ENCODE measurements around the gene NDOR1.

NDOR1 gene

DNA sequence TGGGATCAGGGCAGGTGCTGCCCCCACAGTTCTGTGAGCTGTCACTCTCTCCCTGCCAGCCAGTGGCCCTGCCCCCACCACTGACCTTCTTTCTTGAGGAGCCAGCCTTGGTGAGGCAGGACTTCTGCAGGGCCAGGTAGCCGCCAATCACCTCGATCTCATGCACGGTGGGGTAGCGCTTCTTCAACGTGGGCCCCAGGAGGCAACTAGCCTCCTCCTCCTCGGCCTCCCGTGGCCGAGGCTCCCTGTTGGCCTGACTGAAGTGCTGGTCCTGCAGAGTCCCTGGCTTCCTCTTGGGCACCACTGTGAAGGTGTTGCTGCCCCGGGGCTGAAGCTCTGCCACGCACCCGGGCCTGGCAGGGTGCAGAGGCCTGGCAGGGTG is 6.6 kb upstream of the NDOR1 start:
- no peak for DNase-seq (ENCODE audit: low read depth in 2 of 2)

DNA sequence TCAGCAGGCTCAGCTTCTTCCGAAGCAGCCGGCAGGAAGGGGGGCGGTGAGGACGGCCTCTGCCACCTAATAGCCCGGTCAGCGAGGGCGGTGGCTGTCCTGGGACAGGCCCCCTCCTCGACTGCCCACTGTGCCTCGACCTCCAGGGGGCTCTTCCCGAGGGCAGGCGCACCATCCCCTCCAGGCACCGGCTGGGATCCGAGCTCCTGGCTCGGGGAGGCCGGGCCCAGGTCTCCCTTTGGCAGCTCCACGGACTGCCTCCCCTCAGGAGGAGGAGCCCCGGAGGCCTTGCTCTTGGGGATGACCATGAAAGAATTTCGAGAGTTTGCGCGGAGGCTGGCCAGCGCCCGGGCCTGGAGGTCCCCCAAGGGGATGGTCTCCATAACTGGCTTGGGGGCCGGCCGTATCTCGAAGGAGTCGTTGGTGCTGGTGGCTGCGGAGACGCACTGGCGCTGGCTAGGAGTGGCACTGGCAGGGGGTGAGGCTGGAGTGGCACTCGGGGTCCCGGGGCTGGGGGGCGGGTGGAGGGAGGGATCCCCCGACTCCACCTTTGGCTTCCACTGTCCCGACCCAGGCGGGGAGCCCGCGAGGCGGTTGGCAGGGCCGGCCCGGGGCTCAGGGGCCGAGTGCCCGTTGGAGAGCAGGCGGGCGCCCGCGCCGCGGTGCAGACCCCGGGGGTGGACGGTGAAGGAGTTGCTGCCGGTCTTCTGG is 5.9 kb upstream of the NDOR1 start:
- DNase-seq (ENCODE audit: low read depth in 2 of 2): no peak

DNA sequence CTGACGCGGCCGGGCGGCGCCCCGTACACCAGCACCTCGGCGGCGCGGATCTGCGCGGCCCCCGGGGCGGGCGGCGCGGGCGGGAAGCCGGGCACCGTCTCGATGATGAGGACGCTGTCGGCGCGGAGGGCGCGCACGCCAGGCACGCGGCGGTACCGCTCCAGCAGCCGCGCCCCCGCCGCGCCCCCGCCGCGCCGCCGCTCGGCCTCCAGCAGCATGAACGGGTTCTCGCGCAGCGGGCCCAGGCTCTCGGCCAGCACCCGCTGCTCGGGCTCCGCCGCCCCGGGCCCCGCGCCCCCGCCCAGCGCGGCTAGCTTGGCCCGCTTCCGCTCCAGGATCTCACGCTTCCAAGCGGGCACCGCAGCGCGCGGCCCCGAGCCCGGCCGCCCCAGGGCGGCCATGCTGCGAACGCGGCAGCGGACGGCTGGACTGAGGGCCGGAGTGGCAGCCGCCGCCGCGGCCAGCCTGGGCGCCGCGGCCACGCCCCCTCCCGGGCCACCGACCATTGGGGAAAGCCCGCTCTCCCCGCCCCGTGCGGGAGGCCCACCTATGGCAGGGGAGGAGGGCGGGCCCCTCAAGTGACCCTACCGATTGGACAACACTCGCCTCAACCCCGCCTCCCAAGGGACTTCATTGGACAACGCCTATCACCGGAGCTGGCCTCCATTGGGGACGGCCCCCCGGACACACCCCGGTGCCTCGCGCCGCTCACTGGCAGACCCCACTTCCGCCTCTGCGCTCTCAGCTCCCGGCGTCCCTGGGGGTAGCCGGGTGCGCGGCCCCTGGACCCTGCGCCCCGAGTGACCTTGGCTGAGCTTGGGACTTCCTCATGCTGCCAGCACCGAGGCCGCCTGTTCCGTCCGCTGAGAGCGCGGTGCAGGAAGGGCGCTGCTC is 4.9 kb upstream of the NDOR1 start, which contains the start of gene TPRN:
TPRN (minus strand) TSS at position 431 of the 894 bp plus-strand sequence; CDS start at position 401, 30 bp downstream.
- peak; percentile 94 to 96 for DNase-seq (ENCODE audit: low read depth in 2 of 2)

DNA sequence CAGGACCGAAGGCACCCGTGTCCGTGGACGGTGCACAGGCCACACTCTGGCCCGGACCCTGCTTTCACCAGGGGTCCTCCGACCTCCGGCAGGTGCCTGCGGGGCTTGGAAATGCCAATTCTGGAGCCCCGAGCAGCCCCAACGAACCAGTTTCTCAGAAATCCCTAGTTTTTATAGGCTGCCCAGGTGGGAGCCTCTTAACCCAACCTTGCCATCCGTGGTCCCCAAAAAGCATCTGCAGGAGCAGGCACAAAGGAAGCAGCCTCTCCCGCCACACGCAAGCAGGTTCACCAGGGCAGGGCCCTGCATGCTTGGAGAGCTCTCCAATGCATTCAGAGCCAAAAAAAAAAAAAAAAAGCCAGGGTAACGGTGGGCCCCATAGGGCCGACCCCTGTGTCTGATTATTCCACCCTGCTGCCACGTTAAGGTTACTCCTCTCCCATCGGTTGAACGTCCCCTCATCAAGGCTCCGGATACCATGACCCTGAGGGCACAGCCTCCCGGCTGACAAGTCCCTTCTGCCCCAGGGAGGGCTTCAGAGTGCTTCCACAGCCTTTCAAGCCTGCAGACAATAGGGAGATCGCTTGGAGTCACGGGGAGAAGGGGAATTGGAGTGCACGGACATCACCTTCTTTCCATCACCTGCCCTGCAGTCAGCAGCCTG is 4.2 kb upstream of the NDOR1 start:
- no peak for DNase-seq (ENCODE audit: low read depth in 2 of 2)

DNA sequence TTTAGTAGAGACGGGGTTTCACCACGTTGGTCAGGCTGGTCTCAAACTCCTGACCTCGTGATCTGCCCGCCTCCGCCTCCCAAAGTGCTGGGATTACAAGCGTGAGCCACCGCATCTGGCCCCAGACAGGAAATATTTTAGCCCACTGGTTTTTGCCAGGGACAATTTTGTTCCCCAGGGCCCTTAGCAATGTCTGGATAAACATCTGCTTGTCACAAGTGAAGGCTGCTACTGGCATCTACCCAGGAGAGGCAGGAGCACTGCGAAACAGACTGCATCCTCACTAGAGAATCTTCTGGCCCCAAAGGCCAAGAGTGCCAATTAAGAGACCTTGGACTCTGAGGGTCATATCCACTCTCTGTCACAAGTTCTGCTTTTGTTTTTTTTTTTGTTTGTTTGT is 2.5 kb upstream of the NDOR1 start:
- DNase-seq (ENCODE audit: low read depth in 2 of 2): no peak

DNA sequence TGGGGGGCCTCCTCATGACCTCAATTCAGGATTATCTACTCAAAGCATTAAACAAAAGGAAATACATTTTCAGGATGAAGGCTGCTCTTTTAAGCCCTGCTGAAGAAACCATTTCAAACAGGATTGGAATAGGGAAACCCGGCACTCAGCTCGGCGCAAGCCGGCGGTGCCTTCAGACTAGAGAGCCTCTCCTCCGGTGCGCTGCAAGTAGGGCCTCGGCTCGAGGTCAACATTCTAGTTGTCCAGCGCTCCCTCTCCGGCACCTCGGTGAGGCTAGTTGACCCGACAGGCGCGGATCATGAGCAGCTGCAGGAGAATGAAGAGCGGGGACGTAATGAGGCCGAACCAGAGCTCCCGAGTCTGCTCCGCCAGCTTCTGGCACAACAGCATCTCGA is 772 bp upstream of the NDOR1 start:
- DNase-seq (ENCODE audit: low read depth in 2 of 2): no peak

DNA sequence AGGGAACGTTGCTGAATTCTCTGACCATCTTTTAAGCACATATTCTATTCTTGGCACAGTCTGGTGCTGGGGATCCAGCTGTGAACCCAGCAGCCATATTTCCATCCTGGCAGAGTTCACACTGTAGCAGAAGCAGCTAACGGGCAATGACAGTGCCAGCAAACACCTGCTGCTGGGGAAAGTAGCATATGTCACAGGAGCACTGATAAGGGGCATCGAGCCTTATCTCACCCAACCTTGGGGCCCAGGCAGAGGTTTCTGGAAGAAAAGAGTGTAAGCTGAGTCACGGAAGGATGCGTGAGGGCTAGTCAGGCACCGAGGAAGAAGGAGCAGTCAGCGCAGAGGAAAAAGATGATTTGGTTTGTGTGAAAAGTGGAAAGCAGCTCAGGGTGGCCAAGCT is 1.1 kb downstream of the NDOR1 start:
- no peak for DNase-seq (ENCODE audit: low read depth in 2 of 2)

DNA sequence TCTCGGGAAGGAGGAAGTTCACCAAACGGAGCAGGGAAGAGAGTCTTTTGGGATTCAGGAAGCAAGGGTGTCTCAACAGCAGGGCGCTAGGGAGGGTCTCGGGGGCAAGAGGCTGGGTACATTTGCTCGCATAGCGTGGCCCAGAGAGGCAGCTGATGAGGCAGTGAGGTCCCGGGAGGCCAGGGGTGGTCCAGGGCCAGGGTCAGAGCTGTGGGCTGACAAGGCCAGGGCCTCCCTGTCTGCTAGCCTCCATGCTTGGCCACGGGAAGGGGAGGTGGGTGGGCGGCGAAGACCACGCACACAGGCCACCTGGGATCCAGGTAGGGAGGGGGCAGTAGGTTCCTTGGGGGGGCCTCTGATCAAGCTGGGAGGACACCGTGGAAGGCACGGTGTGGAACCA is 6.0 kb downstream of the NDOR1 start:
- DNase-seq (ENCODE audit: low read depth in 2 of 2): no peak

DNA sequence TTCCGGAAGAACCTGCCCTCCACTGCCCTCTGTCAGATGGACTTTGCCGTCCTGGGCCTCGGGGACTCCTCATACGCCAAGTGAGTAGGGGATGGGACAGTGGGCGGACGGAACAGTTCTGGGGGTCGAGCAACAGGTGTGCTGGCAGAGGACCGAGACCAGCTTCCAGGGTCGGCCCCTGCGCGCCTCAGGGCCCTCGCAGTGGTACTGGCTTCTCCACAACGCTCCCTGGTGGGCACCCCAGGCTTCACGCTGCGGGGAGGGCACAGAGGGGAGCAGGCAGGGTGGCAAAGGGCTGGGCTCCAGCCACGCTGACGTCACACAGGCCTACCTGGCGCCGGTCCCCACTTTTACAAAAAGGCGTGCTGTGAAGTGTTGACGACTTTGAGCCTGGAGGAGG is 7.0 kb downstream of the NDOR1 start:
- DNase-seq (ENCODE audit: low read depth in 2 of 2): no peak

DNA sequence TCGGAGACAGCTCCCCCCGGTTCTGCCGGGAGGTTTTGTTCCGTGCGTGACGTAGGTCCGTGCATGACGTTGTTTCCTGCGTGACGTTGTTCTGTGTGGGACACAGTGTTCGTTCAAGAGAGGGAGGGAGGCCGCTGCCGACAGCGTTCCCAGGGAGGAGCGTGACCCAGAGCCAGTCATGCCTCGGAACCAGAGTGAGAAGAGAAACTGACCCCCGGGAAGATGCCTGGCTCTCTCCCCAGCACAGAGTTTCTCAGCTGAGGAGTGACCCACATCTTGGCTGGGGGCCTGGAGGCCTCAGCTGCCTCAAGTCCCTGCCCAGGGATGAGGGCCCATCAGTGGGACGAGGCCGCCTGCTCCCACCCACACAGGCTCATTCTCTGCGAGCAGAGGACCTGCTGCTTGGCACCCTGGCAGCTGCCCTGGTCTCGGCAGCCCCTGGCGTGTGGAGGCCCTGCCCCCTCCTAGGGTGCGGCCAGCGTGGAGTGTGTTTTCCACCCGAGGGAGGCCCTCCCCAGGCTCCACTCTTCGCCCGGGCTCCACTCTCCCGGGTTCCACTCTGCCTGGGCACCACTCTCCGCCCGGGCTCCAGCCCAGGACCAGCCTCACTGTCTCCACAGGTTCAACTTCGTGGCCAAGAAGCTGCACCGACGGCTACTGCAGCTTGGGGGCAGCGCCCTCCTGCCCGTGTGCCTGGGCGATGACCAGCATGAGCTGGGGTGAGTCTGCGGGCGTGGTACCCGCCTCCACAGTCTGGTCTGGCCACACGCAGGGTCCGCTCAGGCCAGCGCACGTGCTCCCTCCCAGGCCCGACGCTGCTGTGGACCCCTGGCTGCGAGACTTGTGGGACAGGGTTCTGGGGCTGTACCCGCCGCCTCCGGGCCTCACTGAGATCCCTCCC is 7.9 kb downstream of the NDOR1 start:
- DNase-seq (ENCODE audit: low read depth in 2 of 2): no peak

DNA sequence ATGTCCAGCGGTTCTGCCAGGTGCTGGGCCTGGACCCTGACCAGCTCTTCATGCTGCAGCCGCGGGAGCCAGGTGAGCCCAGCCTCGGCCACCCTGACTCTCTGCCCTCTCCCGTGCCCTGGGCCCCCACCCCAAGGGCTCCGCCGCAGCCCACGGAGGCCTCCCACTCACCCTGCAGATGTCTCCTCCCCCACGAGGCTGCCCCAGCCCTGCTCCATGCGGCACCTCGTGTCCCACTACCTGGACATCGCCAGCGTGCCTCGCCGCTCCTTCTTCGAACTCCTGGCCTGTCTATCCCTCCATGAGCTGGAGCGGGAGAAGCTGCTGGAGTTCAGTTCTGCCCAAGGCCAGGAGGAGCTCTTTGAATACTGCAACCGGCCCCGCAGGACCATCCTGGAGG is 9.1 kb downstream of the NDOR1 start:
- DNase-seq (ENCODE audit: low read depth in 2 of 2): no peak

DNA sequence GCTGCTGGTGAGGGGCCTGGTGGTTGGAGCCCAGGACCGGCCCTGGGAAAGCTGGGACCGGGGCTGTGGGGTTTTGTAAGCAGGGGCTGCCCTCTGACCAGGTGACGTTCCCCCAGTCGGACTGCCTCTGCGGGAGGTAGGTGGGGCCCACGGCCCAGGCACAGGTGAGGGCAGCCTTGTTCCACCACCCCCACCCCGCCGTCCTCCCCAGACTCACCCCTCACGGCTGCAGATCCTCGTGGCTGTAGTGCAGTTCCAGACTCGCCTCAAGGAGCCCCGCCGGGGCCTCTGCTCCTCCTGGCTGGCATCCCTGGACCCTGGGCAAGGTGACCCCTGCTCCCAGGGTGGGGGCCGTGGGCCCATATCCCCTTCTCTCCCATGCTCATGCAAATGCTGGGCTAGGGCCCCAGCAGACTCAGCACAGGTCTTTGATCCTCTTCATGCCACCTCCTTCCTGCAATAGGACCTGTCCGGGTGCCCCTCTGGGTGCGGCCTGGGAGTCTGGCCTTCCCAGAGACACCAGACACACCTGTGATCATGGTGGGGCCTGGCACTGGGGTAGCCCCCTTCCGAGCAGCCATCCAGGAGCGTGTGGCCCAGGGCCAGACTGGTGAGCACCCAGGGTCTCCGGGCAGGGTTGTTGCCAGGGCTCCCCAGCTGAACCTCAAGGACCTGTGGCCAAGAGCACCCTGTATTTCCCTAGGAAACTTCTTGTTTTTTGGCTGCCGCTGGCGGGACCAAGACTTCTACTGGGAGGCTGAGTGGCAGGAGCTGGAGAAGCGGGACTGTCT is 9.9 kb downstream of the NDOR1 start:
- no peak for DNase-seq (ENCODE audit: low read depth in 2 of 2)

DNA sequence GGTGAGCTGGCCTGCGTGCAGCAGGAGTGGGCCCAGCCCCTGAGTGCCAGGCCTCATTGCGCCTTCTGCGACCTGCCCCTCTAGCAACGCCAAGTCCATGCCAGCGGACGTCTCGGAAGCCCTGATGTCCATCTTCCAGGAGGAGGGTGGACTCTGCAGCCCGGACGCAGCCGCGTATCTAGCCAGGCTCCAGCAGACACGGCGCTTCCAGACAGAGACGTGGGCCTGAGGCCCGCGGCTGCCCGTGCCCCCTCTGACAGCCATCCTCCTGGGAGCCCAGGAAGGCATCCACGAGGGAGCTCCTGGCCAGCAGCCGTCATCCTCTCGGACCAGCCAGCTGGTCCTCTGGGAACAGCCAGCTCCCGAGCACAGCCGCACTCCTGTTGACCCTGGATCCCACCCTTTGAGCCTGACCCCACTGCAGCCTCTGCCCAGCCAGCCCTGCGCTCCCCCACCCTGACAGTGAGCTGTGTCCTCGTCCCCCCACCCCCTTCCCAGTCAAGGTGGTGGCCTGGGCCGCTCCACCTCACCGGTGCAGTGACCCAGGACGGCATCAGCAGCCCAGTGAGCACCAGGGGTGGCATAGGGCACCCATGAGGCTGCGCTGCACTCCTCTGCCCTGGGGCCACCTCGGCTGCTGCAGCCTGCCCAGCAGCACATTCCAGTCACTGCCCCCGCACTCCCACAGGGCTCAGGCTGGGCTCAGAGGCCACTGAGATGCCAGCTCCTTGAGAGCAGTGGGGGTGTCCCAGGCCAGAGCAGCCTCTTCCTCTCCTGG is 10.9 kb downstream of the NDOR1 start:
- no peak for DNase-seq (ENCODE audit: low read depth in 2 of 2)

DNA sequence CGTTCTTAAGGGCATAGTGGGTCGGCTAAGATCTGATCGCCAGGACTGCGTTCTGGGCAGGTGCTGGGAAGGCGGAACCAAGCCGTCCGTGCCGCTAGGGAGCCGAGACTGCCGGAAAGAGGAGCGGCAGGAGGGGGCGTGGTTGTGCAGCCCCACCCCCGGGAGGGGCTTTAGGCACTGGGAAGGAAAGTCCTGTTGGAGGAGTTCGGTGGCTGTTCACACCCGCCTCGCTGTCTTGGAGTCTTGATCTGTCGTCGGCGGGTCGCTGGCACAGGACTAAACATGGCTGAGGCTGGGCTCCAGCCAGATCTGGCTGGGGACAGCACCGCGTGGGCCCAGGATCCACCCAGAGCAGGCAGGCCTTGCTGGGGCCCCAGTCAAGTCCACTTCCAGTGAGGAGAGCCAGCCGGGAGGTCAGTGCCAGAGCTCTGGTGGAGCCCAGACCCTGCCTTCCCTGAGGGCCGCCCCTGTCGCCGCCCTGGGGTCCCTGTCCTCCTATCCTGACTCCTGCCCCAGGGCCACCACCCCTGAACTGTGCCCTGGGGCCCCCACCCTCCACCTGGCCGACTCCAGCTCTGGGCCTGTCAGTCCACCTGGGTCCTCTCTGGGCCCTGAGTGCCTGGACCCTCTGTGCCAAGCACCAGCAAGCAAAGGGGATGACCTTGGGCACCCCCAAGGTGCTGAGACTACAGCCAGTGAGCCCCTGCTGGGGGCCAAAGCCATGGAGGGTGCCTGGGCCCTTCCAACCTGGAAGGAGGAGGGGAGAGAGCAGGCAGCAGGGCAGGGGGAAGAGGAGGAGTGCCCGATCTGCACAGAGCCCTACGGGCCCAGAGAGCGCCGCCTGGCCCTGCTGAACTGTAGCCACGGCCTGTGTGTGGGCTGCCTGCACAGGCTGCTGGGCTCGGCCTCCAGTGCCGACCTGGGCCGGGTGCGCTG is 12.0 kb downstream of the NDOR1 start:
- DNase-seq (ENCODE audit: low read depth in 2 of 2): no peak

DNA sequence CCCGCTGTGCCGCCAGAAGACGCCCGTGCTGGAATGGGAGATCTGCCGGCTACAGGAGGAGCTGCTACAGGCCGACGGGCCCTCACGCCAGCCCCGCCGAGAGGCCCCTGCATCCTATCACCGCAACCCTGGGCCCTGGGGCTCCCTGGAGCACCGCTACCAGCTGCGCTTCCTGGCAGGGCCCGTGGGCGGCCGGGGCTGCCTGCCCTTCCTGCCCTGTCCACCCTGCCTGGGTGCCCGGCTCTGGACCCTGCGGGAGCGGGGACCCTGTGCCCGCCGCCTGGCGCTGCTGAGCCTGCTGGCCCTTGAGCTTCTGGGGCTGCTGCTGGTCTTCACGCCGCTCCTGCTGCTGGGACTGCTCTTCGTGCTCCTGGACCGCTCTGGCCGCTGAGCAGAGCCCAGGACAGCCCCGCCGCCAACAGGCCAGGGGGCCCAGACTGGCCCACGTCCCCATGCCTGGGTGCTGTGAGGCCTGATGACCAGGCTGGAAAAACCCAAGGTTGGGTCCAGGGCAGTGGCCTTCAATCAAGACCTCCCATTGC is 12.8 kb downstream of the NDOR1 start:
- DNase-seq (ENCODE audit: low read depth in 2 of 2): no peak

DNA sequence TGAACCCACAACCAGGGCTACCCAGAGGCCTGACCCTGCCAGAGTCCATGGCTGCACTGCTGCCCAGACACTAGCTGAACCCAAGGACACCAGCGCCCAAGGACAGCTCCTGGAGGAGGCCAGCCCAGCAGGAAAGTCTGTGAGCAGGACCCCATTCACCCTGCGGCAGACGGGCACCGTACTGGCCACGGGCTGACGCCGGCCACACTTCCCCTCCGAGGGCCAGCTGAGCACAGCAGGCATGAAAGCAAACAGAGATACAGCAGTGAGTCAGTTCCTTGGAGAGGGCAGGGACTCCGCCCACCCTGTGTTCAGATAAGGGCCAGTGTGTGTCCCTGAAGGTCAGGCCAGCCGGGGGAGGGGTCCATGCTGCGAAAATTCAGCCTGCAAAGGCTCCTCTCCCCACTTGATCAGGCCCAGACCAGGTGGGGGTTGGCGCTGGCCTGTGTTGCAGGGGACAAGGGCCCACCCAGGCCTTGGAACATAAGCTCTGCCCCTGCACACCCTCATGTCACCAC is 13.3 kb downstream of the NDOR1 start:
- DNase-seq (ENCODE audit: low read depth in 2 of 2): no peak

DNA sequence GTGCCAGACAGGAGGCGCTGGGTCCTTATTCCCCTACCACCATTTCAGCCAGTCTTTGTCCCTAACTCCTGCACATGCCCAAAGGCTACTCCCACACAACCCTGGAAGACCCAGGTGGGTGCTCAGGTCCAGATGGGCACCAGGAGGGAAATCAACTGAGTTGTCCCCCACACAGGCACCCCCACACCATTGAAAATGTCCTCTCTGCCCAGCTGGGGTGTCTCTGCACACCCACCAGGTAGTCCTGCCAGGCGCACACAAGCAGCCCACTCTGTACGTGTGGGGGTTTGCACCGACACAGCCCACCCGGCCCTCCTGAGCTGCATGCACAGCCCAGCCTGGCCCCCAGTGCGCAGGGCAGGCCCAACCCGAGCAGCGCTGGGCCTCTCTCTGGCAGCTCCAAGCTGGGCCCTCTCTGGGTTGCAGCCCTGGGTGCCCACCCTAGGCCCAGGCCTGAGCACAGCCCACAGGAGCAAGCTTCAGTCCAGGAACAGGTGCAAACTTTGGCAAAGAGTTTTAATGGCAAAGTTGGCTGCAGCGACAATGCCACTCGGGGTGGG is 14.3 kb downstream of the NDOR1 start:
- no peak for DNase-seq (ENCODE audit: low read depth in 2 of 2)

Measured in stimulated activated CD4-positive, alpha-beta T cell treated with anti-CD3 and anti-CD28 coated beads, Interleukin-1b, Interleukin-23, amount 100 ng/mL, for 1 hour (primary cell).